CD4-positive, alpha-beta T cell treated with Interleukin-15 for 1 hour (primary cell): ENCODE measurements around the gene FOXF1.

Source experiments
- DNase-seq: peaks from one replicate; pipeline ENCODE4 v3.0.0-alpha.2; 2020

Gene FOXF1

DNA sequence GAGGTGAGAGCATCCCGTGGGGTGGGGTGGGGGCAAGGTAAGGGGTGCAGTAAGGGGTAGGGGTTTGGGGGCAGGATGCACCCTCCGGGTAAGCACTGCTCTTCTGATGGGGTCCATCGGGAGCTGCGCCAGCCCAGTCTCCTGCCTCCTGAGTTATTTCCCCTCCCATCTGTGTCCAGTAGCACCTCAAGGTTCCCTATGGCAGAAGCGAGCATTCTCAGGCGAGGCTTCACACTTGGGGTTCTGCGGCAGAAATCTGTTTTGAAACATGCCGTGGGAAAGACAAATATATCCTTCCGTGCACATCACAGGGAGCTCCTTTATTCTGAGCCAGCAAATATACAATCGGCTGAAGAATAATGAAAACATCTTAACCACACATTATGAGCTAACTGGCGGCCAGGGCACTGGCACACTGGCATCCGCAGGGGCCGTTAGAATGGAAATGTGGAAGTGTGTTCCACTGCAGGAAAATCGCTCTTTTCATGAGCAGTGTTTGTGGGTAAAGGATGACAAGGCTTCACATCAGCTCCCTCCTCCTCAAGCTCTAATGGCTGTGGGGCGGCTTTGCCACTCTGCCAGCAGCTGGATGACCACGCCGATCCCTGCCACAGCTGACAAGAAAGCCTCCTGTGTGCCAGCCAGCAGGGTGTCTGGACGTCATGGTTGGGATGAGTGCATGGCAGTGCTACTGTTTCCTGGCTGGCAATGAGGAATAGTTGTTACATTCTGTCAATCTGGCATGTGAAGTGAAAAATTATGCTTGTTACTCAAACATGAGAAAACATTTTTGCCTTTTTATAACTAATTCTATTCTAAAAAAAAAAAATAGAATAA lies 24.7 kb downstream of the FOXF1 start:
- no peak for DNase-seq

DNA sequence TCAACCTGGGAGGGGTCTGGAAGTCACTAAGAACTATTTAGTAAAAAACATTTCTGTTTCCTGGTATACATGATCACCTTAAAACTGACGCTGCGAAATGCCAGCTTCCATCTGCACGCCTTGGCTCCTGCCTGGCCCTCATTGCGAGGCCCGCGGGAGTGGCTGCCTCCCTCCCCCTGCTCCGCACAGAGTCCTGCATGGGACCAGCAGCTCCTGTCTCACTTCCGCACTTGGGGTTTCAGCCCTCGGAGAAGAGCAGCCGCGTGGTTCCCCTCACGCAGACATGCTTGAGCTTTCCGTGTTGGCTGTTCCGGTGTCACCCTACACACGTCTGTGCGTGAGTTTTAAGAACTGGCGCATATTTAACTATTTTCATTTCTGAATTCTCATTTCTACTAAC lies 26.3 kb downstream of the FOXF1 start:
- no peak for DNase-seq

GRCh38 chr16:86537486-86537885 lies 27.2 kb downstream of the FOXF1 start:
- no peak for DNase-seq

GRCh38 chr16:86538196-86538780 lies 28.0 kb downstream of the FOXF1 start:
- DNase-seq = no peak

DNA sequence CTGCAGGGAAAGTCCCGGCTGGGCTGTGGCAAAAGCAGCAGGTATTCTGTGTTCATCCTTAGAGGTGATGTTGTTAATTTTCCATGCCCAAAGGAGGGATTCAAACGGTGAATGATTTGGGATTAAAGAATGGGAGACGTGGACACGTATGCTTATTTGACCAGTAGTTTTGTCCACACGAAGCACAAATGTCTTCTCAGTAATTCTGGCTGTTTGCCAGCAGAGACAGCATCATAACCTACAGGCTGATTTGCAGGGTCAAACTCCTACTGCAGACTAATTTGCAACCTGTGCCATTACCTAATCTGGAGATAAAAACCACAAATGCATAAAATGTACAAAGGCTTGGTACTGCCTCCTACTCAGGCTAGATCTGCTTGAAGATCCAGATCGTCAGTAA lies 30.6 kb downstream of the FOXF1 start:
- DNase-seq = no peak

DNA sequence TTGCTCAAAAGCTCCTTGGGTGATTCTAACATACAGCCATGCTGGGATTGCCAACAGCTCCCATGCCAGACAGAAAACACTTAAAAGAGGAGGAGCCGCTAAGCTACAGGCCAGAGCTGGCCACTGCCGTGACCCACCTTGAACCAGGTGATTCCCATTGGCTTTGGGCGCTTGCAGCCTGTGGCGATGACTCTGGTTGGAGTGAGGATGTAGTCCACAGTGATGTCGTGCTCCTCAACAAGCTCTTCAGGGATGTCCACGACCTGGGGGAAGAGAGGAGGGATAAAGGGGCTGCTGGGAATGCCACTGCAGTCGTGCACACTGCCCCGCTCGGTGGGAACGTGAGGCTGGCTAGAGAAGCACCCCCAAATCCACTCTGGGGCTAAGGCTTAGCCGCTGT lies 31.2 kb downstream of the FOXF1 start:
- no peak for DNase-seq

DNA sequence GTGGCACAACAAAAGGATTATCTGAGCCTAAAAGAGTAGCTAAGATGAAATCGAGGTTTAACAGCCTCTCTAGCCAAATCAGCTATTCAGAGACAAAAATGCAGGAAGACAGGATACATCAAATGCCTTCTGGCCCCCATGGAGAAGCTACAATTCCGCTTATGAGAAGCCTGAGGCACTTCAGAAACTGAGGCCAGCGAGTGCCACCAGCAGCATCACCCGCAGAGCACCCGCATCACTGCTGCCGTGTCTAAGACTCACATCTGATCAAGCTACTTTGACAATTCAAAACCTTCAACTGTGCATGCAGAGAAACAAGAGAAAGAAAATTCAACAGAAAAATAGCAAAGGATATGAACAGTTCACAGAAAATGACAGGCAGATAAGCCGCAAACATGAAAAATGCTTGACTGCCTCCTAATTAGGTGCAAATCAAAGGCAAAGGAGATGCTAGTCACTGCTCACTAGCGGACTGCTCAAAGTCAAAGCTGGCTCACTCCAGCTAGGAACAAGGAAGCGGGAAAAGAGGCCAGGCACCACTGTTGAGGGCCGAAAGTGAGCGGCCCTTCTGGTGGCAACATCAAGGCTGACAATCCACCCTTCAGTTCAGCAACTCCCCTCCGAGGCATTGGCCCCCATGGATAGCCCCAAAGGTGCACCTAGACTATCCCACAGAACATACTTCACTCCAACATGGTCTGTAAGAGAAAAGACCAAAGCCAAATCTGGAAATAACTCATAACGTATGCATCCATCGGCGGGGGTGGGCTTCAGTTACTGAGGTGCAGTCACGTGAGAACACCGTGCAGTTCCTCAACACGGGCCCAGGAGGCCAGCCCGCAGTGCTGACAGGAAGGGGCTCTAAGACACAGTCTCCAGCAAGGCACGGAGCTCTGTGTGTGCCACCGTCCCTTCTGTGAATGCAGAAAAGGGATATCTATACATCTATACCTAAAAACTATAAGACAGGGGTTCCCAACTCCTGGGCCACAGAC lies 32.7 kb downstream of the FOXF1 start:
- no peak for DNase-seq

DNA sequence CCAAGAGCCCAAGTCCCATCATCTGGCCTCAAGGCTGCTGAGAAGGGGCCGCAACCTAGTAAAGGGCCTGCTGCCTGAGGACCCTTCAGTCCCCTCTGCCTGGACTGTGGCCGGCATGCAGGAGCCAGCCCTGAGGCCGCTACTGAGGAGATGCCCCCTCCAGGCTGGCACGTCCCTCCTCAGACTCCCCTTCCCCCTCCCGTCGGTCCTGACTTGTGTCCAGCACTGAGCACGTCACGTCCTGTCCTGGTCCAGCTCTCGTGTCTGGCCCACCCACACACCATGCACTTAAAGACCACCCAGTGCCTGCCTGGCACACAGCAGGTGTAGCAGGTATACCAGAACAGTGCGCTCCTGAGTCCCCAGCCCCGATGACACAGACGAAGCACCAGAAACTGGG lies 35.2 kb downstream of the FOXF1 start:
- DNase-seq = no peak

DNA sequence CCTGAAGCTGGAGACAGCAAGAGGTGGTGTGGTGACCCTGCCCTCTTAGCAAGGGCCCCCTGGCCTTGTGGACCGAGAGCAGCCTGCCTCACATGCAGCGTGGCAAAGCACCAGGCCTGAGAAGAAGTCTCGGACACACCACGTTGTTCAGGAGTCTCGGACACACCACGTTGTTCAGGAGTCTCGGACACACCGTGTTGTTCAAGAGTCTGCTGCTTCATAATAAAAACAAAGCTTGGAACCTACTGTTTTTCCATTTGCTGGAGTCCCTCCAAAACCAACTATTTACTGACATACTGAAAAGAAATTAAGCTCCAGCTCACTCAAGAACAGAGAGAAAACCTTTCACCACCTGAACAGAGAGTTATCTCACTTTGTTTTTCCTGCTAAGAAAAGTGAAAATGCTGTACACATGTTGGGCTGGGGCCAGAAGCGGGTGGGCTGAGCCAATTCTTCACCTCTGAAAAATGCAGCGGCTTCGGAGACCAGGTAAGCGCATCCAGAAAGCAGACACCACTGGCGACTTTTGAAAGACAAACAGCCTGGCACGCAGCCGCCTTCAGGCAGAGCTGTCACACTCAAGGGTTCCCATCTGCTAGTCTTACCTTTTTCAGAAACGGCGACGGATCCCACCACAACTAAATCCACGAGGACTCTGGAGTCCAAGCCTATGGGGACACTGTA lies 35.8 kb downstream of the FOXF1 start:
- no peak for DNase-seq

DNA sequence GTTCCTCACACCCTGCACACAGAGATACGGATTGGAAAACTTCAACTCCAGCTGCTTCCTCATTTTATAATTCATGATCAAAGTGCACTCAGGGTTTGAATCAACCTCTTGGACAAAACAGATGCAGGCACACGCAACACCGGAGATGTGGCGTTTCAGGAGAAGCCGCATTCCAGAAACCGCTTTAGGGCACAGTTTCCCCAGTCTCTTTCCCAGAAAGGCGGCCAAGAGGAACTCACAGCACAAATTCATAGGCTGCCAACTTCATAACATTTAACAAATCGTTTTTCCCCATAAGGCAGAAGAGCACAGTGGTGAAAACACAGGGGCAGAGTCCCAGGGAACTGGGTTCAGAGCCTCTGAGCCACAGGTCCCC lies 36.3 kb downstream of the FOXF1 start:
- DNase-seq = no peak

- DNase-seq = no peak
These were observed 37.0 kb downstream of the FOXF1 start for GRCh38 chr16:86547286-86547685.

- no peak for DNase-seq
These were observed 39.0 kb downstream of the FOXF1 start for GRCh38 chr16:86549076-86549892.

DNA sequence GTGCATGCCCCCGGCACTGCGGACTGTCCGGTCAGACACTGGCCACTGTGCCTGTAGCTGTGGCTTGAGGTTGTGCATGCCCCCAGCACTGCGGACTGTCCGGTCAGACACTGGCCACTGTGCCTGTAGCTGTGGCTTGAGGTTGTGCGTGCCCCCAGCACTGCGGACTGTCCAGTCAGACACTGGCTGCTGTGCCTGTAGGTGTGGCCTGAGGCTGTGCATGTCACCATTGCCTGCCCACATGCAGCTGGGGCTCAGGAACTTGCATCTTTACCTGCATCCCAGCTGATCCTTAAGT lies 39.5 kb downstream of the FOXF1 start:
- DNase-seq = no peak

DNA sequence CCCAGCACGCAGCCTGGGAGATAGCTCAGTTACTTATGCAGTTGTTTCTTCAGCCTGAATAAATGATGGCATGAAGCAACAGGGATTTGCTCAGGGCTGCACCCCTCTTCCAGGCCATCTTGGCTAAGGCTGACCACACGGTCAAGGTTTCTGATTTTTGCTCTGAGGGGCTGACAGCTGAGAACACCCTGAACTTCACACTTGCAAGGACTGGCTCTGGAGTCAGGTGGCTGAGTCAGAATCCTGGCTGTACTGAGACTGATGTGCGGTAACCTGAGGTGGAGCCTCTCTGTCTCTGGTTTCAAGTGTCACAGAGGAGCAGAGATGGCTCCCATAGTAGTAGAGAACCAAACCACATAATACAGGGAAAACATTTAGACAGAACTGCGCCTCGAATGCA lies 40.0 kb downstream of the FOXF1 start:
- no peak for DNase-seq

DNA sequence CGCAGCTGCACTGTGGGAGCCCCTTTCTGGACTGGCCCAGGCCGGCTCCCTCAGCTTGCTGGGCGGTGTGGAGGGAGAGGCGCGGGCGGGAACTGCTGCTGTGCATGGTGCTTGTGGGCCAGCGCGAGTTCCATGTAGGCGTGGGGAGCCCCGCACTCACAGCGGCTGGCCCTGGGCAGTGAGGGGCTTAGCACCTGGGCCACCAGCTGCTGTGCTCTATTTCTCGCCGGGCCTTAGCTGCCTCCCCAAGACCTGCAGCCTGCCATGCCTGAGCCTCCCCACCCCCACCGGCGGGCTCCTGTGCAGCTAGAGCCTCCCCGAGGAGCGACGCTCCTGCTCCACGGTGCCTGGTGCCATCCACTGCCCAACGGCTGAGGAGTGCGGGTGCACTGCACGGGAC lies 43.0 kb downstream of the FOXF1 start:
- DNase-seq = no peak

GRCh38 chr16:86554599-86554916 lies 44.2 kb downstream of the FOXF1 start:
- no peak for DNase-seq

GRCh38 chr16:86554917-86555703 lies 44.8 kb downstream of the FOXF1 start, which contains the start of gene MTHFSD:
TSS of gene MTHFSD (minus strand) at chr16:86555235. CDS start at chr16:86555184, 51 bp downstream.
- DNase-seq = peak; percentile 93

DNA sequence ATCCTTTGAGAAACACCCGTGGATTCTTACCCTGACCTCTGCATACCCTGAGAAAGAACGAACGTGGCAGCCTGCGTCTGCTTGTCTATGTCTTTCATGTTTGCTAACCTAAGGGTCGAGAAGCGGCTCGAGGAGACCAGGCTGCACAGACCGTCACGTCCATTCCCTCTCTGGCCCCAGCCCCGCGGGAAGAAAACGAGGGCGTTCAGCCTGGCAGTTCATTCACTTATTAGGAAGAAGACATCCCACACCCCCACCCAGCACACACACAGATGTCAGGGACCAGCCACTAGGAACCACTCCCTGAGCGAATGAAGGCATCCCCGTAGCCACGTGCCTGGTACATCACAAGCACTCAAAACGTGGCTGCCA lies 45.4 kb downstream of the FOXF1 start:
- no peak for DNase-seq

- no peak for DNase-seq
These were observed 46.2 kb downstream of the FOXF1 start for GRCh38 chr16:86556576-86556975.

DNA sequence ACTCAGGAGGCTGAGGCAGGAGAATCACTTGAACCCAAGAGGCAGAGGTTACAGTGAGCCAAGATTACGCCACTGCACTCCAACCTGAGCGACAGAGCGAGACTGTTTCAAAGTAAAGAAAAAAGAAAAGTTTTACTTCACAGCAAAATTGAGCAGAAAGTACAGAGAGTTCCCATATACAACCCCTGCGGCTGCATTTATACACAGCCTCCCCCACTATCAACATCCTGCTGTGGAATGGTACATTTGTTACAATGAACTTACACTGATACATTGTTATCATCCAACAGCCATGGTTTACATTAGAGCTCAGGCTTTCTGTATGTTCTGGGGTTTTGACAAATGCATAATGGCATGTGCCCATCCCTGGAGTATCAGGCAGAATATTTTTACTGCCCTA lies 47.3 kb downstream of the FOXF1 start:
- no peak for DNase-seq

GRCh38 chr16:86558355-86559193 lies 48.2 kb downstream of the FOXF1 start:
- no peak for DNase-seq
